RPMI8226 (cell line): ENCODE measurements around the gene MYBPC1.
A peak's percentile ranks its signal among the peaks of the same experiment; 100 is the strongest.
"Not testable (repeated sequence)": the region's sequence is repeated elsewhere in the genome, so short reads cannot be mapped to it uniquely, and the experiment has no call there.

ENCODE experiments used
- DNase-seq: peaks from one replicate; pipeline ENCODE4 v3.0.0-alpha.2; 2015

Gene MYBPC1

GRCh38 chr12:101660662-101661061 is 65.9 kb downstream of the MYBPC1 start:
- DNase-seq: not testable (repeated sequence)

DNA sequence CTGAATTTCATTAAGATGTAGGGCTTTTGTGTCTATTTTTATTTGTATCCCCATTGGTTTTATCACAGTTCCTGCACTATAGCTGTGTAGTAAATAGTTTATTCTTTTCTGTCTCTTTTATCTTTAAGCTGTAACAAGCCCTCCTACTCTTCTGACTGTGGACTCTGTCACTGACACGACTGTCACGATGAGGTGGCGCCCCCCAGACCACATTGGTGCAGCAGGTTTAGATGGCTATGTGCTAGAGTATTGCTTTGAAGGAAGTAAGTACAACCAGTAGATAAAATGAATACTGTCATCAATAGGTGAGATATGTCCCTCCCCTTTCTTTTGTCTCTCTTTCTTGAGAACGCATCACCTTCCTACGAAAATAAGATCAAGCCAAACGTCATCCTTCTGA is 68.5 kb downstream of the MYBPC1 start:
- no peak for DNase-seq

- DNase-seq: no peak
Measured at GRCh38 chr12:101664992-101665391, 70.2 kb downstream of the MYBPC1 start.

DNA sequence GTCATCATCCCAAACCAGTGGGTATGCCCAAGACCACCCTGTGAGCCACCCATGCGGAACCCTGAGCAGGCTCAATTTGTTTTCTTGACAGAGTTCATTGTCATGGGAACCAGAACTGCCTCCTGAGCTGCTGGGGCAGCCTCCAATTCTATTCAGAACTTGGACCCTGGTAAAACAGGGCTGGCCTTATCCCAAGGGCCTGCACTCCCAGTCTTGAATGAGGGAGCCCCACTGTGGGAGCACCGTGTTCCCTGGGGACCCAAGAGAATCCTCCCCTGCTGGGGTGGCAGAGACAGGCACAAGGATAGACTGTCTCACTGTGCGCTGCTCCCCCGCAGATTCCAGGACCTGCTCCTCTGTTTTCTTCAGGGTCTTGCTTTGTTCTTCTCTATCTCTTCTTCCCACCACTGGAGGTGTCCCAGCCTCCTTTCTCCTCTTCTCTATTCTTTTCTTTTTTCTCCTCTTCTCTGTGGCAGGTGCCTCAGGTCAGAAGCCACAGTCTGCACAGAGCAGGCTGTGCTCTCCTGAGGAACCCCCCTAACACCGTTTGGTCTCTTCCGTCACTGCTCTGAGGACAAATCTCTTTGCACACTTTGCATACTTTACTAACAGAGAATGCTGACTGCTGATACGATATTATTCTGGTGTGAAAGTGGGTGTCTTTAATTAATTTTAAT is 71.4 kb downstream of the MYBPC1 start:
- no peak for DNase-seq

- no peak for DNase-seq
Measured at GRCh38 chr12:101667591-101667990, 72.8 kb downstream of the MYBPC1 start.

DNA sequence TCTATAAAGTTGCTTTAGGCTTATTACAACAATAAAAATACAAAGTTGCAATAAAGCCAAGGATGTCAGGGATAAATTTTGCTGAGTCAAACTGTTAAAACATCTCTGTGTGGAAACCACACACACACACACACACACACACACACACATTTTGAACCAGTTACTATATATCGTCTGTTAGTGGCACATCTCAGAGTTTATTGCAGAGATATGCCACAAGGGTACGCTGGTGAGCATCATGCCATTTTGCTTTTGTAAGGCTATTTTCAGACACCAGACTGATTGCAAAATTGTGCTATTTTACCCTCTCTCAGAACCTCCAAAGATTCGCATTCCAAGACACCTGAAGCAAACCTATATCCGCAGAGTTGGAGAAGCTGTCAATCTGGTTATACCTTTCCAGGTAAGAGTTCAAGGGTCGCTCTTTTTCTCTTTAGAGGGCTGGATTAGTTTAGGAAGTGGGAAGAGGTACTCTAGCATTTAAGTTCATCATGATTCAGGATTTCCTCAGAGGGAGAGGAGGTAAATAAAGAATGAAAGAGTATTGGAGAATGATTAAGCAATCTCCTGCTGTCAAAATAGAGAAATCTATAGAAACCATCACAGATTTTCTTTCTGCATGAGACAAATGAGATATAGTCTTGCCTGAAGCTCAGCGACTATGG is 75.4 kb downstream of the MYBPC1 start:
- peak; percentile 29 for DNase-seq

GRCh38 chr12:101671157-101671791 is 76.5 kb downstream of the MYBPC1 start:
- DNase-seq: peak; percentile 45

GRCh38 chr12:101671833-101672232 is 77.1 kb downstream of the MYBPC1 start:
- no peak for DNase-seq

GRCh38 chr12:101675555-101675954 is 80.8 kb downstream of the MYBPC1 start:
- no peak for DNase-seq

- not testable (repeated sequence) for DNase-seq
Measured at GRCh38 chr12:101676497-101676896, 81.7 kb downstream of the MYBPC1 start.

GRCh38 chr12:101678081-101678480 is 83.3 kb downstream of the MYBPC1 start:
- DNase-seq: no peak

DNA sequence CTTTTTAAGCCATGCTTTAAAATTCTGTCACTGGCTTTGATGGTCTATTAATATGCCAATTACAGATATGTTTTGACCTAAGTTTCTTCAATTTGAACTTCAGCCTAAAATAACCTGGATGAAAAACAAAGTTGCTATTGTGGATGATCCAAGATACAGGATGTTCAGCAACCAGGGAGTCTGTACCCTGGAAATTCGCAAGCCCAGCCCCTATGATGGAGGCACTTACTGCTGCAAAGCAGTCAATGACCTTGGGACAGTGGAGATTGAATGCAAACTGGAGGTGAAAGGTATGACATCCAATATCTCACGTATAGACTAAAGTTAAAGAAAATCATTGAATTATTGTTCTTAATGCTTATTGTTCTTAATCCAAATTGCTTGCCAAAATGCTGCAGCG is 85.5 kb downstream of the MYBPC1 start:
- no peak for DNase-seq

GRCh38 chr12:101680647-101681046 is 85.9 kb downstream of the MYBPC1 start:
- DNase-seq: no peak

DNA sequence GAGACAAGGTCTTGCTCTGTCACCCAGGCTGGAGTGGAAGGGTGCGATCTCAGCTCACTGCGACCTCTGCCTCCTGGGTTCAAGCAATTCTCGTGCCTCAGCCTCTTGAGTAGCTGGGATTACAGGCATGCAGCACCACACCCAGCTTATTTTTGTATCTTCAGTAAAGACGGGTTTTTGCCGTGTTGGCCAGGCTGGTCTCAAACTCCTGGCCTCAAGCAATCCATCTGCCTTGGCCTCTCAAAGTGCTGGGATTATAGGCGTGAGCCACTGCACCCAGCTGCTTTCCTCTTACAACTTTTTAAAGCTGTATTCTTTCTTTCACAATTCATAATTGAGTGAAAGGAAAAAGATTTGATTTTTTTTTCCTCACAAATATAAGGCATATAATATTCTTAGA is 86.9 kb downstream of the MYBPC1 start:
- DNase-seq: not testable (repeated sequence)

DNA sequence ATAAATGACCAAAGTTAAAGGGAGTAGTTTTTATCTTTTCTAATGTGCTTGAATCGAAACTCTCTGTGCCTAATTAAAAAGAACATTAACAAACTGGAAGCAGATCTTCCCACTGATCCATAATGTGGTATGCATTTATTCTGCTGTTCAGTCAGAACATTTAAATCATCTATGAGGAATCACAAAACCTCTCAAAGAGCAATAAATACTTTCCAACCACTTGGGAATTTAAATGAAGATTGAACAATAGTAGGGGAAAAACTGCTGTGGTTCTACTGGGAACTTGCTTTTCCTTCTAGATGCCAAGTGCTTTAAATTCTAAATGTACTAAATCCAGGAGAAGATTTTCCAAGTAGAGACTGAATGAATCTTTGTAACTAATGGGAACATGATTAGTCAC is 90.3 kb downstream of the MYBPC1 start:
- DNase-seq: no peak

DNA sequence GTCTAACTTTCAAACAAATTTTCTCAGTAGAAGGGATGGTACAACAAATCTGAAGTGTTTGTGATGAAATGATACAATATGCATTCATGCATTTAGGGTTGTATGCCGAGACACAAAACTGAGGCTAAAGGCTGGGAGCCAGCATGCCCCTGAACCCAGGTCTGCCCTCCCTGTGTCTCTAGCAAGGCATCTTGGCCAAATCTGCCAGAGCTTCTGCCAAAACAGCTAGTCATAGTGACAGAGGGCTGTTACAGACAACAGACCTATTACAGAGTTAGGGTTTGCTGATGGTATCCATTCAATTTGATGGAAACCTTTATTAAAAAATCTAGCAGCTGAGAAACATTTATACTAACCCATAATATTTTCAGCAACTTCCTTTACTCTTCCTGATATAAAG is 91.4 kb downstream of the MYBPC1 start:
- DNase-seq: no peak

GRCh38 chr12:101690544-101691098 is 95.8 kb downstream of the MYBPC1 start:
- DNase-seq: no peak

GRCh38 chr12:101691503-101692096 is 96.8 kb downstream of the MYBPC1 start:
- no peak for DNase-seq

DNA sequence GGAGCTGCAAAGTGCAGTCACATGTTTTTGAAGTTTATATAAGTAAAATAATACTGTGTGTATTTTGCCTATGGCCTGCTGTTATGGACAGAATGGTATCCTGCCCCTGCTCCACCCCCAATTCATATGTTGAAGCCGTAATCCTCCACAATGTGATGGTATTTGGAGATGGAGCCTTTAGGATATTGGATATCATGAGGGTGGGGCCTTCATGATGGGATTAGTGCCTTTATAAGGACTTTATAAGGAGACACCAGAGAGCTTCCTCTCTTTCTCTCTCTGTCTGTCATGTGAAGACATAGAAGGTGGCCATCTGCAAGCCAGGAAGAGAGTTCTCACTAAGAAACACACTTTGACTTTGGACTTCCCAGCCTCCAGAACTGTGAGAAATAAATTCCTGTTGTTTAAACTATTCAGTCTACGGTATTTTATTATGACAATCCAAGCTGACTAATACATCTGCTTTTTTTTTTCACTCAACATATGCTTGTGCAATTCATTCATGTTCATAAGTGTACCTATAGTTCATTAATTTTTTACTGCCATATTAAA is 99.6 kb downstream of the MYBPC1 start:
- no peak for DNase-seq

DNA sequence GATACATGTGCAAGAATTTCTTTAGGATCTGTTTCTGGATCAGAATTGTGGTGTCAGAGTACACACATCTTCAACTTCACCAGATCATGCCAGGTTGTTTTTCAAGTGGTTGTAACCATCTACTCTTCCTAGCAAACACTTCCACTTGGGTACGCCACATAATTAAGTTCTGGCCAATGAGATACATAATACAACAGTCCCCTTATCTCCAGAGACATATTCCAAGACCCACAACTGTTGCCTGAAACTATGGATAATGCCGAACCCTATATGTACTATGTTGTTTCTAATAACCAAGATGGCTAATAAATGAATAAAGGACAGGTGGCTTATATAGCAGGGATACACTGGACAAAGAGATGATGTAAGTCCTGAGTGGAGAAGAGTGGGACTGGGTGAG is 100.2 kb downstream of the MYBPC1 start:
- no peak for DNase-seq

DNA sequence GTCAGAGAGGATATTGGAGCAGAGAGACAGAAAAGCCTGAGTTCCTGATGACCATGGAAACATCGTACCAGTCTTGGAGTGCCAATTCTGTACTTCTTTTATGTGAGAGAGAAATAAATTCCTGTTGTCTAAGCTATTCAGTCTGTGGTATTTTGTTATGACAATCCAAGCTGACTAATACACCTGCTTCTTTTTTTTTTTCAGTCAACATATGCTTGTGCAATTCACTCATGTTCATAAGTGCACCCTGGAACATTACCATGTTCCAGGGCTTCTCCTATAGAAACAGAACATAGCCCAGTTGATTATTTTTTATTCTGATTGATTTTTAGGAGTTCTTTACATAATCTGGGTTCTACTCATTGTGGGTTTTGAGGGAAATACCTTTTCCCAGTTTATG is 100.9 kb downstream of the MYBPC1 start:
- DNase-seq: no peak

DNA sequence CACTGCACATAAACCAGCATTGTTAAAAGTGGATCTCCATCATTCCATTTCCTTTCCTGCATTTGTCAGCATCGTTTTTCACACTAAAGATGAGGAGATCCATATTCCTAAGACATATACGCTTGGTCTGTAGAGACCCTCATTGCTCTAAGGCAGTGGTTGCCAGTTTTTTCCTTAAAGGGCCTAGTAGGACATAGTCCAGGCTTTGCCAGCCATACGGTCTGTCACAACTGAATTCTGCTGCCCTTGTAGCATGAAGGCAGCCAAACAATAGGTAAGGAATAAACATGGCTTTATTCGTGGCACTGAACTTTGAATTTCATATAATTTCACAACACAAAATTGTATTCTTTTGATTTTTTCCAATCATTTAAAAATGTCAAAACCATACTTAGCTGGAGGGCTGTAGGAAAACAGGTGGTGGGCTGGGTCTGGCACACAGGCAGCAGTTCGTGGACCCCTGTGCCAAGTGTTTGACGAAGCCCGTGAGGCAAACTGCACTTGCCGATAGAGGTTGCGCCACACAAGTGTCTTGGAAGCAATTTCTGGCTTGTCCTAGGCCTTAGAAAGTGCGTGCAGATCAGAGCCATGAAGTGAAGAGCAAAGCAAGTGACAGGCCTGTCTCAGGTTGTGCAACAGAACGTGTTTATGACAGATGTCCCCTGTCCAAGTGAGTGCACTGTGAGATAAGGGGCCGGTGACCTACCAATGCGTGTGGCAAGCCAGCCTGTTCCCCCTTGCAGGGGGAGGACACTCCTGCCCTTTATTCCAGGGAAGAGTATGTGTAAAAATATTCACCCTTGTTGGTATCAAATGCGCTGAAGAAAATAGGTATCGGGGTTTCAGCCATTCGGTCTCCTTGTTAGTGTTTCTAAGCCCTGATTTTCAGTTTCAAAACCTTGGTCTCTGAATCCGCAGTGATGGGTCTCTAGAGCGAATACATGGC is 101.8 kb downstream of the MYBPC1 start:
- no peak for DNase-seq
